ENCODE measurements around the gene STK11.

- TF ChIP-seq CTCF (IDR thresholded peaks at IDR 0.05) (no peak), POLR2A (IDR thresholded peaks at IDR 0.05) (no peak)
Measured at GRCh38 chr19:1235625-1236538, 30.3 kb downstream of the STK11 start.
